HG03565 (cell line): Measurements from ENCODE around the gene GLTPD2.
"Not testable (repeated sequence)": the region's sequence is repeated elsewhere in the genome, so short reads cannot be mapped to it uniquely, and the experiment has no call there.

ENCODE experiments used
- ATAC-seq: cut with Tn5 transposase; IDR thresholded peaks from one replicate; pipeline ENCODE4 v1.9.1; 2021; ENCODE audit warnings: mild to moderate bottlenecking, moderate library complexity; ENCODE audit not compliant: unreplicated experiment

GLTPD2 gene

DNA sequence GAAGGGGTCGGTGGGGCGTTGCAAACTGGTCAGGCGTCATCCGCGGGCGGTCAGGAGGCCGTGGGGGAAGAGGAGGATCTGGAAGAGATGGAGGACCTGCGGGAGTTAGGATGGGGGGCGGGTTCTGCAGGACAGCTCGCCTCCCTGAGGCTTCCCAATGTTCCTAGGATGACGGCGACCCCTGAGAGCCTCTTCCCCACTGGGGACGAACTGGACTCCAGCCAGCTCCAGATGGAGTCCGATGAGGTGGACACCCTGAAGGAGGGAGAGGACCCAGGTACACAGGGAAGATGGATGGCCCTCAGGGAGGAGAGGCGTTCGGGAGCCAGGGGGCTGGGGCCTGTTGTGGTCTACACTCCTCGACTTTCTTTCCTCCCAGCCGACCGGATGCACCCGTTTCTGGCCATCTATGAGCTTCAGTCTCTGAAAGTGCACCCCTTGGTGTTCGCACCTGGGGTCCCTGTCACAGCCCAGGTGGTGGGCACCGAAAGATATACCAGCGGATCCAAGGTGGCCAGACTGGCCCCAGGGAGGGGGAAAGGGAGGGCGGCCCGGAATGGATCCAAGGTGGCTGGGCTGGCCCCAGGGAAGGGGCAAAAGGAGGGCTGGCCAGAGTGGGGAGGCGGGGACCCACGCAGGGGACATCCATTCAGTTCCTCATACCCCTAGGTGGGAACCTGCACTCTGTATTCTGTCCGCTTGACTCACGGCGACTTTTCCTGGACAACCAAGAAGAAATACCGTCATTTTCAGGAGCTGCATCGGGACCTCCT is 19.0 kb downstream of the GLTPD2 start:
- no peak for ATAC-seq

GRCh38 chr17:4808378-4808767 is 19.6 kb downstream of the GLTPD2 start:
- ATAC-seq: no peak

DNA sequence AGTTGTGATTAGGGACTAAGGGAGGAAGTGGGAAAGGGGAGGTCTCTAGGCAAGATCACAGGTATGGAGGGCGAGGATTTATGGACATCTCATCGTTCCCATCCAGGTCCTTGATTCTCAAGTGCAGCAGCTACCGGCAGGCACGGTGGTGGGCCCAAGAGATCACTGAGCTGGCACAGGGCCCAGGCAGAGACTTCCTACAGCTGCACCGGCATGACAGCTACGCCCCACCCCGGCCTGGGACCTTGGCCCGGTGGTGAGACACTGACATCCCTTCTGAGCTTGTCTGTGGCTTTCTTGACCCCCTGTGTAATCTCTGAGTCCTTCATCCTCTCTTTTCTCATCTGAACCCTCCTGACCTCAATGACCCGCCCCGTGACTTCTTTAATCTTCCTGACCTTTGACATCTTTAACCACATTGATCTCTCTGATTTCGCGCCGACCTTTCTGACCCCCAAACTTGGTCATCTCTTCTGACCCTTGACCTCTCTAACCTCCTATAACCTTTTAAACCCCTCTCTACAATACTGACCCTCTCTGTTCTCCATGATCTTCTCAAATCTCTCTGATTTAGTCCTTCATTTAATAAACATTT is 22.0 kb downstream of the GLTPD2 start:
- ATAC-seq: no peak

DNA sequence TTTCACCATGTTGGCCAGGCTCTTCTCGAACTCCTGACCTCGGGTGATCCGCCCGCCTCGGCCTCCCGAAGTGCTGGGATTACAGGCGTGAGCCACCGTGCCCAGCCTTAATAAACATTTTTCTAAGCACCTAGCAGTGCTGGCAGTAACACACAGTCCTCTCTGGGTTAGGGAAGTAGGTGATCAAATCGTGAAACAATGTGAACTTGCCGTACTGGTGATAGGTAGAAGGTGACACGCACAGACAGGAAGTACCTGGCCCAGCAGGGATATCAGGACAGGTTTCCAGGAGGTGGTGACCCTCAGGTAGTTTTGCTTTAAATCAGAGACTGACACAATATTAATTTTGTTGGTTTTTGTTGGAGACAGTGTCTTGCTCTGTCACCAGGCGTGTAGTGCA is 22.7 kb downstream of the GLTPD2 start:
- ATAC-seq: no peak

DNA sequence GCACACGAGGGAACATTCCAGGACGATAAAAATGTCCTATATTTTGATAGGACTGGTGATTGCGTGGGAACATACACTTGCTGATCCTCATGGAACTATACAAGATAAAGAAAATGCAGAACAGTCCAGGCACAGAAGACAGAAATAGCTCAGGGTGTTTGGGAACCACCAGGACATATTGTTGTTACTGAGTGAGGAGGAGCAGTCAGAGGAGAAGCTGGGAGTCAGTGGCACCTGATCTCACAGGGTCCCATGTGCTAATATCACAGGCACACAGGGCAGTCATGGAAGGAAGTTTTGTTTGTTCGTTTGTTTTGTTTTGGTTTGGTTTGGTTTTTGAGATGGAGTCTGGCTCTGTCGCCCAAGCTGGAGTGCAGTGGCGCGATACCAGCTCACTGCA is 23.9 kb downstream of the GLTPD2 start:
- ATAC-seq: no peak

GRCh38 chr17:4815043-4815675 is 26.4 kb downstream of the GLTPD2 start:
- ATAC-seq: no peak

DNA sequence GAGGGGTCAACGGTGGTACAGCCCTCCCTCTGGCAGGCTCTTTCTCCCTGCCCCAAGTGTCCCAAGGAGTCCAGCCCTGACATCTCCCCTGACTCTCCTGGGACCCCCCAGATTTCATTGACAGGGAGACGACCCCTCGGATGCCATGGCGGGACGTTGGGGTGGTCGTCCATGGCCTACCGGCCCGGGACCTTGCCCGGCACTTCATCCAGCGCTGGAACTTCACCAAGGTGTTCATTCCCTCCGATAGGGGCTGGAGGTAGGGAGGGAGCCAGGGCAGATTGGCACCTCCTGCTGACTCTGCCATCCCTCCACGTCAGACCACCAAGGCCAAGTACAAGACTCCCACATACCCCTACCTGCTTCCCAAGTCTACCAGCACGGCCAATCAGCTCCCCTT is 28.1 kb downstream of the GLTPD2 start:
- ATAC-seq: no peak

DNA sequence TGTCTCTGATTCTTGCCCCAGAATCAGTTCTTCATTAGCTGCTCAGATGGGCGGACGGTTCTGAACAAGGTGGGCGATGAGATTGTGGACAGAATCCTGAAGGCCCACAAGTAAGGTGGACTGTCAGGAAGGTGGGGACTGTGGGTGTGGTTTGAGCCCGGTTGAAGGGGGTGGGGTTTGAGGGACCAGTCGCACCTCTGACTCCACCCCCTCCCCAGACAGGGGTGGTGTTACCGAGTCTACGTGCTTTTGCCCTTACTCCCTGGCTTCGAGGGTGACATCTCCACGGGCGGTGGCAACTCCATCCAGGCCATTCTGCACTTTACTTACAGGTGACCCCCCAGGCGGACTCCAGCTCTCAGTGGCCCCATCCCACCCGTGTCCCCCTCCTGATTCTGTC is 29.5 kb downstream of the GLTPD2 start:
- ATAC-seq: no peak

DNA sequence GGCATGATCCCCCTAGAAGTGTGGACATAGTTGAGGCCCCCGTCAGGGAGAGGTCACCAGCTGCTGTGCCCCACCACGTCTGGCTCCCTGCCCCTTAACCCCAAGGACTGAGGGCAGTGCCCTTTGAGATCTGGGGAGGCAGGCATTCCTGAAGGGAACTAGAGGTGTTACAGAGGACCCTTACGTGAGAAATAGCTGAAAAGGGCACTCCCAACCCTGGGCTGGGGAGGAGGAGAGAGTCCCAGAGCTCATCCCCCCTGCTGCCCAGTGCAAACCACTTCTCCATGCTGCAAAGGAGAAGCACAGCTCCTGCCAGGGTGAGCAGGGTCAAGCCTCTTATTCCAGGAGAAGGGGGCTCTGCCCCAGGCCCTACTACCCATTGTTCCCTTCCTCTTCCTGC is 34.1 kb downstream of the GLTPD2 start:
- no peak for ATAC-seq

GRCh38 chr17:4823373-4824089 is 34.8 kb downstream of the GLTPD2 start:
- no peak for ATAC-seq

DNA sequence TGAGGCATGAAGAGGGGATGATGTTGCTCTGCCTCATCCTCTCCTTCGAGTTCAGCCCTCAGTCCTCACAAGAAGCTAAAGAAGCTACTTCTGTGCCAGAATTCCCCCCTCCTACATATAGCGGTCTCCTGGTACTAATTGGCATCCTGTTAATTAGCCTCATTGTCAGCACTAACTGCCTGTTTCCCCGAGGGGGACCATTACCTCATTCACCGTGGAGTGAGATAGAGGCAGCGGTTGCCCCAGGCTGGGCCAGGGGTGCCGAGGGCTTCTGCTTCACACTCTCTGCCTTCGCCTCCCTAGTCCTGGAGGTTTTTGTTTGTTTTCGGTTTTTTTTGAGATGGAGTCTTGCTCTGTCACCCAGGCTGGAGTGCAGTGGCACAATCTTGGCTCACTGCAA is 38.6 kb downstream of the GLTPD2 start:
- ATAC-seq: no peak

GRCh38 chr17:4832829-4833177 is 44.0 kb downstream of the GLTPD2 start:
- not testable (repeated sequence) for ATAC-seq

DNA sequence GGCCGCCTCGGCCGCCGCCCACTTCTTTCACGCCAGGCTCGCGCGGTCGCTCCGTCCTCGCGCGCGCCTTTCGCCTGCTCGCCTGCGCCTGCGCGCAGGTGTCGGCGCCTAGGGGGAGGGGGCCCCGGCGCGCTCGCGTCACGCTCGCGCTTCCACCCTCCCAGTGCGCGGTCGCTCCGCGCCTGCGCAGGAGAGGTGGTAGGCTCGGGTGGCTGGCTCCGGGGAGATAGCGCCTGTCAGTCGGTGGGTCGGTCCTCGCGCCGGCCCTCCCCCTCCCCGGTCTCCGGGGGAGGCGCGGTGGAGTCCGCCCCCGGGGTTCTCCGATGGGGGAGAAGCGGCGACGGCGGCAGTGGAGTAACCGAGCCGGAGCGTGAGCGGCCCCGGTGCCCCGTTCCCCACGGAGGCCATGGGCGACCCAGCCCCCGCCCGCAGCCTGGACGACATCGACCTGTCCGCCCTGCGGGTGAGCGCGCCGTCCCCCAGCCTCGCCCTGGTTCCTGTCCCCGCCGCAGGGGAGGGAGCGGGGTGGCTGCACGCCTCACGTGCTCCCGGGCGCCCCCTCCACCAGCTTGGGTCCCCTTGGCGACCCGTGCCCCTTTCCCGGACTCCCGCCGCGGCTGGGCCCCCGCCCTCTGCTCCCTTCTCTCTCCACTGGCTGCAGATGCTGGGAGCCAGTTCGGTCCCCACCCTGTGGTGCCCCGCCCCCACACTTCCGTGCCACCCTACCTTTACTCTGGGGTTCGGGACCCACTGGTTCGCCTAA is 44.6 kb downstream of the GLTPD2 start, which contains the start of gene MINK1:
MINK1 (plus strand) TSS at position 163 of the 763 bp plus-strand sequence; CDS start at position 407, 244 bp downstream.
- peak; percentile 89 for ATAC-seq

DNA sequence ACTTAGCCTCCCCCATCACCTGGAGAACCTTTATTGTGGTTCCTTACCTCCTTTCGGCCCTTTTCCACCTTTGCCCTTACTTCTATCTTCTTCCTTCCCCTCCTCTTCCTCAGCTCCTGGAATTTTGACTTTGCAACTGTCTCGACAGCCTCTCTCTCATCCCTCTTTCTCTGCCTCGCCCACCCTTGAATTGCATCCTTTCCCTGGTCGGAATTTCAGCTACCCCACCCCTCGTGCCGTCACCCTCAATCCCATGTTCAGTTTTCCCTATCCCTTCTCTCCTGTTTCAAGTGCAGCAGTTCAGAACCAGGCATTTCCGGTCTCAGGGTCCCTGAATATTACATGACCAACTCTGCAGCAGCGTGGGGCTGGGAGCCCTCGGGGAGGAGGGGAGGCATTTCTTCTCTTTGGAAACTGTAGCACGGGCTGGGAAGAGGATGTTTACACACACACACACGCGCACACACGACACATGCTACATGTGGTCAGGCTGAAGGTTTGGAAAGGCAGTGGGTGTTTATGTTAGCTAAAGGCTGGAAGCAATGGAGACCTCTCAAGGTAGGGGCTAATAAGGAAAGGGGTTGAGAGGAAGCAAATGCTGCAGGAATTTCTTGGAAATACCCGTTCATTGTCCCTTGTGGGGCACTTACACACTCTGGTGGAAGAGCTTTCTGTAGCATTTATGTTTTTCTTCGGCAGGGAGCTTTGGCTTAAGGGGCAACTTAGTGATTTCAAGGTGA is 45.3 kb downstream of the GLTPD2 start:
- no peak for ATAC-seq

DNA sequence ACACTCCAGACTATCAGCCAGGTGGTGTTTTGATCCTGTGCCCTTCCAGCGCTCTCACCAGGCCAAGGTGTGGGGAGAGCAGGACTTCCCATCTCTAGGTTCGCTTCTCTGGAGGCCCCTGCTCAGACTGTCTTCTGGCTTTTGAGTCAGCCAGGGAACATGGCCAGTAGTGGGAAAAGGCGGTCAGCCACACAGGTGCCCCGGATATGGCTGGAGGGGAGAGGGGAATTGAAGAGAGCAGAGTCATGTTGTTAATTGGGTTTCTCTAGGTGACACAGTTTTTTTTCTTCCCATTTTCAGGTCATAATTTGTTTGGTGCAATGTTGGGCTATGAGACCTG is 45.9 kb downstream of the GLTPD2 start:
- no peak for ATAC-seq

- no peak for ATAC-seq
Observed at GRCh38 chr17:4836221-4836620, 47.5 kb downstream of the GLTPD2 start.

DNA sequence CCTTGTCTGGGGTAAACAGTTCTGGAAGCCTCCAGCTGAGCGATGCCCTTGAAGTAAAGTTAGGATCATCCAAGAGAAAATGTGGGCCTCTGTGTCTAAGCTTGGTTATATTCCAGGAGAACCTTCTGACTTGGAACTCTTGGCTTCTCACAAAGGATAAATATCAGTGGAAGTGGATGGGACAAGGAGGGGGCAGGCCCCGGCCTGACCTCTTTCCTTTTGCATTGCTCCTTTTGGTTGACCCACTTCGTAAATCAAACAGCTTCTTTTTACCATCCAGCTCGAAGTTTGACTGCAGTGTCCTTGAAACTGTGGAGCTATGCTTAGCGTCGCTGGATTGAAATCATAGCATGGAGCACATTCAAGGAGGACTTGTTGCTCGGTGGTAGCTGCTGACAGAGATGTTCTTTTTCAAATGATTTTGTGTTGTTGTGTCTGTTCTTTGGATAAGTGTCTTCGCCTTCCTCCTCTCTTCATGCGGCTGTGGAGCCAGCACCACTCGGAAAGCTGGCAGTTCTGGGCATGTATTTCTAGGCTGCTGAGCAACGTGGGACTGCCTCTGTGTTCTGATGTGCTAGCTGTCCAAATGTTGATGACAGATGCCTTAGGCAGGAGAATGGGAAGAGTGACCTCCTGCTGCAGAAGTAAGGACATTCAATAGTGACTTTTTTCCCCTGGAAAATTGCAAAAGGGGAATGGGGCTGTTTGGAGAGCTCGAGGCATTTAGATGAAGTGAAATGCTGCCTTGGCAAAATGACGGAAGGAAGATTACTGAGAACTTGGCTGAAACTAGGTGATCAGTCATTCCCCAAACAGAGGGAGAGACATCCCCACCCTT is 48.9 kb downstream of the GLTPD2 start:
- ATAC-seq: no peak

DNA sequence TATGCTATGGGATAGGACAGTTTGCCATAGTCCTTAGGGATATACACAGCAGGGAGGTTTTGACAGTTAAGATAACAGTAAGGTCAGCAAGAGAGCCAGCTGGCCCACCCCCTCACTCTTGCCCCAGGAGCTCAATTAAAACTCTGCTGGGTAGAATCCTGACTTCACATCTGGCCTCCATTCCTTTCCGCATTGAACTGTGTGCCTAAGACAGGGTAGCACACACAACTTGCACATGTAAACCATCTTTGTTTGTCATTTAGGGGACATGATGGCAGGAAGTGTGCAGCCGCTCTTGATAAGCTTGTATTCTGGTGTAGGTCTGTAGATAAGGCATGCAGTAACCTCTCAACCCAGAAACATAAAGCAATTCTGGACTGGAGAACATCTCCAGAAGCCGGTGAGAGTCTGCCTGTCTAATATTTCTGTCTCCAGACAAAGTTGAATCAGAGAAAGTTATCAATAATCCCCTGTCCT is 49.6 kb downstream of the GLTPD2 start:
- ATAC-seq: no peak

DNA sequence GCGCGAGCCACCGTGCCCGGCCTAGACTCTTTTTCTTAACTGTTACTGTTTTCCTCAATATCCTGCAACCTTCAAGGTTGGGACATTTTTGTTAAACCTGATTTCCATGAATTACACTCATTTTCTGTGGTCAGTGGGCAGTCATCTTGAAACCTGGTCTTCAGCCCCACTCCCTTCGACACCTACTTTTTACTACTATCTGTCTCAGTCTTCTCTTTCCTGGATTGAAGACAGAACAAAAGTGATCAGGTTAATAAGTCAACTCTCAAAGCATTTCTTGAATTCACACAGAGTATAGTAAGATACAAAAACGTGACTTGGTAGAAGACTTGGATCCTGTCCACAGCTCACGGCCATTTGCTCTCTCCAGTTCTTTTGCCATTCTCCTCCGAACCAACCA is 50.5 kb downstream of the GLTPD2 start:
- no peak for ATAC-seq
